T47D (cell line): ENCODE results near the gene CCPG1.
"Not testable (repeated sequence)": the region's sequence is repeated elsewhere in the genome, so short reads cannot be mapped to it uniquely, and the experiment has no call there.

ENCODE experiments used
- DNase-seq, 2 experiments: peaks; one replicate each; pipeline versions ENCODE4 v3.0.0 to v3.0.0-alpha.2; 2011 to 2012; ENCODE audit warnings: low read depth in 1 of 2, low spot score in 1 of 2
- JUND ChIP-seq: IDR thresholded peaks from 2 replicates; pipeline ENCODE4 v1.6.1; 2012; ENCODE audit warnings: low read depth
- in situ Hi-C: cut with HindIII; loops from 2 replicates; pipeline ENCODE4 v1.10.0; 2016; ENCODE audit warnings: low sequenced_read_pairs, low pct_unique_long_range_greater_than_20kb

Gene CCPG1

GRCh38 chr15:55407498-55408011 is 604 bp downstream of the CCPG1 start:
- DNase-seq = peak in 1 of 2 experiments; percentile 16
- no peak for TF ChIP-seq JUND
- in situ Hi-C loops = no loop called here

- peak; percentile 4 to 31 for DNase-seq
- no peak for TF ChIP-seq JUND
- in situ Hi-C loops = no loop called here
These were observed 4.6 kb downstream of the CCPG1 start for GRCh38 chr15:55403531-55403930.

GRCh38 chr15:55402707-55403106 is 5.5 kb downstream of the CCPG1 start:
- in situ Hi-C loops = no loop called here
- TF ChIP-seq JUND = no peak
- DNase-seq = no peak

- no peak for DNase-seq
- in situ Hi-C loops = no loop called here
- no peak for TF ChIP-seq JUND
These were observed 6.3 kb downstream of the CCPG1 start for GRCh38 chr15:55401786-55402246.

- in situ Hi-C loops, DNase-seq: not testable (repeated sequence)
These were observed 8.1 kb downstream of the CCPG1 start for GRCh38 chr15:55400050-55400449.

- in situ Hi-C loops = no loop called here
- no peak for DNase-seq
- TF ChIP-seq JUND = no peak
These were observed 9.9 kb downstream of the CCPG1 start for GRCh38 chr15:55398243-55398642.

GRCh38 chr15:55394694-55395093 is 13.5 kb downstream of the CCPG1 start:
- no peak for TF ChIP-seq JUND
- in situ Hi-C loops = no loop called here
- DNase-seq = no peak

GRCh38 chr15:55389264-55389607 is 18.9 kb downstream of the CCPG1 start:
- TF ChIP-seq JUND = no peak
- DNase-seq = no peak
- in situ Hi-C loops = no loop called here

GRCh38 chr15:55387027-55387426 is 21.1 kb downstream of the CCPG1 start:
- no peak for DNase-seq
- in situ Hi-C loops = no loop called here
- no peak for TF ChIP-seq JUND

GRCh38 chr15:55383687-55384086 is 24.5 kb downstream of the CCPG1 start:
- TF ChIP-seq JUND = no peak
- DNase-seq = no peak
- in situ Hi-C loops = no loop called here

GRCh38 chr15:55381595-55381994 is 26.6 kb downstream of the CCPG1 start:
- in situ Hi-C loops = no loop called here
- DNase-seq = no peak
- no peak for TF ChIP-seq JUND

- DNase-seq = no peak
- TF ChIP-seq JUND = no peak
These were observed 29.1 kb downstream of the CCPG1 start for GRCh38 chr15:55379095-55379494.

GRCh38 chr15:55372701-55373440 is 35.3 kb downstream of the CCPG1 start:
- in situ Hi-C loops = no loop called here
- TF ChIP-seq JUND = no peak
- DNase-seq = no peak

More at GRCh38 chr15:55379095-55379494, 29.1 kb downstream of the CCPG1 start:
- in situ Hi-C loops = no loop called here

- in situ Hi-C loops = no loop called here
- no peak for DNase-seq
- TF ChIP-seq JUND = no peak
These were observed 41.2 kb downstream of the CCPG1 start for GRCh38 chr15:55366981-55367380.
